ENCODE measurements around the gene MALRD1. TPM values are rescaled to one million over a fixed set of nuclear protein-coding genes. Genes with fewer than 3 reads are reported as not detected.

Gene MALRD1
- total RNA-seq (10 to 100 TPM in 1 of 2 donors, 1 to 10 TPM in 1; 5.6 to 17.9 TPM), polyA plus RNA-seq (1 to 10 TPM in 1 of 2 donors, under 1 TPM in 1; 0.17 to 2.6 TPM)
- long read RNA-seq, donor 1, result 0 reads
- long read RNA-seq, donor 2, partial matches to known transcripts, result 0 of 2 reads
- long read RNA-seq, donor 2, other reads (novel, unspliced or antisense), result 0 of 2 reads
- long read RNA-seq, donor 3, result 0 reads
- long read RNA-seq, donor 4, partial matches to known transcripts, result 0 of 1 reads
- long read RNA-seq, donor 4, other reads (novel, unspliced or antisense), result 0 of 1 reads
- long read RNA-seq, donor 5, result 0 reads

DNA sequence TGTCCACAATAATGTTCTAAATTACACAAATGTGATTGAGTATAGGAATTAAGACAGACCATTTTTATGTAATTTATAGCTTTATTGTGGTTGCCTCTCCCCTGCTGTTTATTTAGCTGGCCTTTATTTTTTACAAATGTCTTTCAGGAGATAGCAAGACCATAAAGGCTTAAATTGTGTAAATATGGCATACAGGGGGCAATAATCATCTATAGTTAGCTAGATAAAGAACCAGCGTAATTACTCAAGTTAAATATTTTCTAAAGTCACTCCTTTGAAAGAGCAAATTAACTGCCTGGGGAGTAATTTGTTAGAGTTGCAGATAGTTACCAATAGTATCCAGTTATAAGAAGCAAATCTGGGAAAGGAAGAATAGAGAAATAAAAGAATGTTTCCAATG lies at the start of gene MALRD1:
Gene MALRD1 (plus strand): TSS at position 313 of the 400 bp plus-strand sequence. CDS start 138 bp downstream, outside the sequence.
- 93 to 94% methylated on average over 1 of the region's 1 CpG for WGBS, 2 donors
- peaks cover 0 to 4% (median 0%) of the 10 kb centered on the region in 4 donors for H3K9me3 ChIP-seq (ENCODE audit: control insufficient read depth in 4 of 4, insufficient read depth in 3 of 4, low read length in 3 of 4)
- H3K4me3 ChIP-seq, result no peak within 1 kb of the TSS
- no peaks in the 10 kb centered on the region for H3K36me3 ChIP-seq (ENCODE audit: control insufficient read depth in 4 of 4, insufficient read depth in 4 of 4, low read length in 4 of 4)
- no peak within 1 kb of the TSS for H3K9ac ChIP-seq (ENCODE audit: insufficient read depth in 1 of 2, low read length in 2 of 2)
- no peaks in the 10 kb centered on the region for H3K4me1 ChIP-seq (ENCODE audit: control insufficient read depth in 5 of 5, insufficient read depth in 5 of 5, low read length in 5 of 5)
- H3K27ac ChIP-seq (ENCODE audit: low read depth in 1 of 2, low read length in 1 of 2), result no peak within 1 kb of the TSS
- ATAC-seq (ENCODE audit: insufficient read depth, low FRiP score) (no peak), DNase-seq (no peak)
- TF ChIP-seq, protein P1, sequence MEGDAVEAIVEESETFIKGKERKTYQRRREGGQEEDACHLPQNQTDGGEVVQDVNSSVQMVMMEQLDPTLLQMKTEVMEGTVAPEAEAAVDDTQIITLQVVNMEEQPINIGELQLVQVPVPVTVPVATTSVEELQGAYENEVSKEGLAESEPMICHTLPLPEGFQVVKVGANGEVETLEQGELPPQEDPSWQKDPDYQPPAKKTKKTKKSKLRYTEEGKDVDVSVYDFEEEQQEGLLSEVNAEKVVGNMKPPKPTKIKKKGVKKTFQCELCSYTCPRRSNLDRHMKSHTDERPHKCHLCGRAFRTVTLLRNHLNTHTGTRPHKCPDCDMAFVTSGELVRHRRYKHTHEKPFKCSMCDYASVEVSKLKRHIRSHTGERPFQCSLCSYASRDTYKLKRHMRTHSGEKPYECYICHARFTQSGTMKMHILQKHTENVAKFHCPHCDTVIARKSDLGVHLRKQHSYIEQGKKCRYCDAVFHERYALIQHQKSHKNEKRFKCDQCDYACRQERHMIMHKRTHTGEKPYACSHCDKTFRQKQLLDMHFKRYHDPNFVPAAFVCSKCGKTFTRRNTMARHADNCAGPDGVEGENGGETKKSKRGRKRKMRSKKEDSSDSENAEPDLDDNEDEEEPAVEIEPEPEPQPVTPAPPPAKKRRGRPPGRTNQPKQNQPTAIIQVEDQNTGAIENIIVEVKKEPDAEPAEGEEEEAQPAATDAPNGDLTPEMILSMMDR (IDR thresholded peaks at IDR 0.05; ENCODE audit: control extremely low read depth, extremely low read depth), result no peak
- no peaks in the 10 kb centered on the region for H3K27me3 ChIP-seq (ENCODE audit: control insufficient read depth in 3 of 3, insufficient read depth in 3 of 3, low read length in 2 of 3)

DNA sequence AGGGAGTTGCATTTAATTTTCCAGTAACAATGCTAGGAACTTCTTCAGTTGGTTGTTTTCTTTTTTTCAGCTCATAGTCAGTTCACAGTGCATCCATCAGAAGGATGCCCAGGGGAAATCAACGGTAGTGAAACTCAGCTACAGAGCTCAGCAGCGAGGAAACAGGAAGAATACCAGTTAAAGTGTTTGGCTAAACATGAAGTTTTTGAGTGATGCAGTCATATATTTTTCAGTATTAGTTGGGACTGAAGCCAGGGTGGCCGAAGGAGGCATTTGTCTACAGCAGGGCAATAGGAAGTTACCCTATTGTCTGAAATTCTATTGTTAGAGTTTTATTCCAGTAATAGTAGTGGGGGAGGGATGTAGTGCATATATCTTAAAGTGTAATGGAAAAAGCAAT lies 45.3 kb upstream of the MALRD1 start:
- Histone ChIP-seq H3K36me3 (ENCODE audit: control insufficient read depth in 4 of 4, insufficient read depth in 4 of 4, low read length in 4 of 4) (no peaks in the 10 kb centered on the region), H3K4me3 (no peak overlapping the region), H3K27ac (ENCODE audit: low read depth in 1 of 2, low read length in 1 of 2) (no peak overlapping the region), H3K9ac (ENCODE audit: insufficient read depth in 1 of 2, low read length in 2 of 2) (no peak overlapping the region), H3K27me3 (ENCODE audit: control insufficient read depth in 3 of 3, insufficient read depth in 3 of 3, low read length in 2 of 3) (no peaks in the 10 kb centered on the region), H3K4me1 (ENCODE audit: control insufficient read depth in 5 of 5, insufficient read depth in 5 of 5, low read length in 5 of 5) (no peaks in the 10 kb centered on the region), H3K9me3 (ENCODE audit: control insufficient read depth in 4 of 4, insufficient read depth in 3 of 4, low read length in 3 of 4) (peaks cover 0 to 4% (median 0%) of the 10 kb centered on the region in 4 donors)
- DNase-seq (peak in 2 of 3 donors; percentile 33 to 50), ATAC-seq (ENCODE audit: insufficient read depth, low FRiP score) (no peak)
- TF ChIP-seq, protein P1 (IDR thresholded peaks at IDR 0.05; ENCODE audit: control extremely low read depth, extremely low read depth), result no peak
- 16 to 24% methylated on average over 3 of the region's 3 CpGs for WGBS, 2 donors

DNA sequence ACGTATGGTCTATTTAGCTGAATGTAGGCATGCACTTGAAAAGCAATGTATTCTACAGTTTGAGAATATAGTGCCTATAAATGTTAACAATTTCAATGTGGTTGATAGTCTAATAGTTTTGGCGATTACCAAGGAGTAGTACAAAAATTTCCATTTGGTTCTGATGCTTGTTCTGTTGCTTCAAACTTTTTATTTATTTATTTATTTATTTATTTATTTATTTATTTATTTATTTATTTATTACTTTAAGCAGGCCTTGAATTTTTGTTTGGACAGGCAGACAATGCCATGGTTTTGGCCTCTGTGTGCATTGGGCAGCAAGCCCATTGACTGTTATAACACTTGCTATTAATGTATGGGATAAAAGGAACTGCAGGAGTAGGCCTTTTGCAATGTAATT lies 36.5 kb upstream of the MALRD1 start:
- DNase-seq (no peak), ATAC-seq (ENCODE audit: insufficient read depth, low FRiP score) (no peak)
- H3K27me3 ChIP-seq (ENCODE audit: control insufficient read depth in 3 of 3, insufficient read depth in 3 of 3, low read length in 2 of 3), result no peaks in the 10 kb centered on the region
- TF ChIP-seq, protein P1 (IDR thresholded peaks at IDR 0.05; ENCODE audit: control extremely low read depth, extremely low read depth), result no peak
- no peaks in the 10 kb centered on the region for H3K4me1 ChIP-seq (ENCODE audit: control insufficient read depth in 5 of 5, insufficient read depth in 5 of 5, low read length in 5 of 5)
- peaks cover 0 to 2% (median 0%) of the 10 kb centered on the region in 4 donors for H3K9me3 ChIP-seq (ENCODE audit: control insufficient read depth in 4 of 4, insufficient read depth in 3 of 4, low read length in 3 of 4)
- H3K36me3 ChIP-seq (ENCODE audit: control insufficient read depth in 4 of 4, insufficient read depth in 4 of 4, low read length in 4 of 4), result no peaks in the 10 kb centered on the region
- no peak overlapping the region for H3K9ac ChIP-seq (ENCODE audit: insufficient read depth in 1 of 2, low read length in 2 of 2)
- H3K27ac ChIP-seq (ENCODE audit: low read depth in 1 of 2, low read length in 1 of 2), result no peak overlapping the region
- 95 to 96% methylated on average over 2 of the region's 2 CpGs for WGBS, 2 donors
- H3K4me3 ChIP-seq, result no peak overlapping the region

DNA sequence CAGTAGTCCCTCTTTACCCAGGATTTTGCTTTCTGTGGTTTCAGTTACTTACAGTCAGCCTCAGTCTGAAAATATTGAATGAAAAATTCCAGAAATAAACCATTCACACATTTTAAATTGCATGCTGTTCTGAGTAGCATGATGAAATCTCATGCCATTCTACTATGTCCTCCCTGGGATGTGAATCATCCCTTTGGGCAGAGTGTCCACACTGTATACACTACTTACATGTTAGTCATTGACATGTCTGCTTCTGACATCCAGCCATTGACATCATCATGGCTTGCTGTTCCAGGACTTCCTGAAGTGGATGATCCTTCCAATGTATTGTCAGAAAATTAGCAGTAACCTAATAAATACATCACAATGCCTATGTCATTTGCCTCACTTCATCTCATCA lies 34.6 kb upstream of the MALRD1 start:
- H3K9me3 ChIP-seq (ENCODE audit: control insufficient read depth in 4 of 4, insufficient read depth in 3 of 4, low read length in 3 of 4), result no peaks in the 10 kb centered on the region
- H3K9ac ChIP-seq (ENCODE audit: insufficient read depth in 1 of 2, low read length in 2 of 2), result no peak overlapping the region
- H3K4me3 ChIP-seq, result no peak overlapping the region
- ATAC-seq (ENCODE audit: insufficient read depth, low FRiP score), result no peak
- no peak for DNase-seq
- no peak overlapping the region for H3K27ac ChIP-seq (ENCODE audit: low read depth in 1 of 2, low read length in 1 of 2)
- no peaks in the 10 kb centered on the region for H3K36me3 ChIP-seq (ENCODE audit: control insufficient read depth in 4 of 4, insufficient read depth in 4 of 4, low read length in 4 of 4)
- TF ChIP-seq, protein P1 (IDR thresholded peaks at IDR 0.05; ENCODE audit: control extremely low read depth, extremely low read depth), result no peak
- H3K4me1 ChIP-seq (ENCODE audit: control insufficient read depth in 5 of 5, insufficient read depth in 5 of 5, low read length in 5 of 5), result no peaks in the 10 kb centered on the region
- H3K27me3 ChIP-seq (ENCODE audit: control insufficient read depth in 3 of 3, insufficient read depth in 3 of 3, low read length in 2 of 3), result no peaks in the 10 kb centered on the region
